Mucosa of descending colon (tissue), 3 donors: ENCODE data around the gene FAM114A2. TPM values are rescaled to one million over a fixed set of nuclear protein-coding genes. Genes with fewer than 3 reads are reported as not detected.
A peak's percentile ranks its signal among the peaks of the same experiment; 100 is the strongest.
"Not testable (repeated sequence)": the region's sequence is repeated elsewhere in the genome, so short reads cannot be mapped to it uniquely, and the experiment has no call there.

Experiments used
- ATAC-seq: fragments of 200-7000 bp; cut with Tn5 transposase; one replicate; pipeline ENCODE4 v1.9.1; 2020; ENCODE audit warnings: mild to moderate bottlenecking, moderate library complexity
- DNase-seq, 3 donors: peaks; one replicate each; pipeline ENCODE4 v3.0.0-alpha.2; 2020
- H3K36me3 ChIP-seq: fragments of 200-600 bp; one replicate; pipeline ENCODE4 v1.8.0; 2021; ENCODE audit warnings: low read depth, mild to moderate bottlenecking
- H3K4me1 ChIP-seq: fragments of 200-600 bp; one replicate; pipeline ENCODE4 v1.8.0; 2021; ENCODE audit warnings: low read depth, mild to moderate bottlenecking
- H3K4me3 ChIP-seq: fragments of 200-600 bp; one replicate; pipeline ENCODE4 v1.8.0; 2021; ENCODE audit warnings: mild to moderate bottlenecking
- H3K9me3 ChIP-seq: fragments of 200-600 bp; one replicate; pipeline ENCODE4 v1.8.0; 2021; ENCODE audit warnings: mild to moderate bottlenecking
- intact Hi-C, 2 donors: fragments of 100-400 bp; cut with DNase I in 1 of 2; cut with micrococcal nuclease in 1 of 2; formaldehyde crosslinking; loops; one replicate each; pipeline versions ENCODE4 v1.11.0 to v1.11.1; 2022; cut with DNase I, micrococcal nuclease
- total RNA-seq, 3 donors: library from RNA; stranded (reverse); fragmentation: NEBNext Ultra II Directional in 2 of 3; extraction: Animal tissue kit (Norgen Biotek cat#: 25700) in 2 of 3; gene quantifications; one replicate each; pipeline versions ENCODE4 v1.2.1 to v1.2.4, GENCODE V29; 2021 to 2023
- TF ChIP-seq, protein P1 (sequence below): fragments of 200-600 bp; IDR thresholded peaks from one replicate; pipeline ENCODE4 v1.8.0; 2022; ENCODE audit warnings: antibody characterized with exemption, mild to moderate bottlenecking
- donor health status: DM: no; HTN: no; CAD: no; lungs with moderate emphysema.
- donor health status: DM: no; HTN: no; CAD: no.
- donor health status: DM: no; HTN: yes; CAD: no.

Gene FAM114A2
- total RNA-seq, 3 donors from 2014 or later = 20.1 to 40.9 (median 21.6) TPM

DNA sequence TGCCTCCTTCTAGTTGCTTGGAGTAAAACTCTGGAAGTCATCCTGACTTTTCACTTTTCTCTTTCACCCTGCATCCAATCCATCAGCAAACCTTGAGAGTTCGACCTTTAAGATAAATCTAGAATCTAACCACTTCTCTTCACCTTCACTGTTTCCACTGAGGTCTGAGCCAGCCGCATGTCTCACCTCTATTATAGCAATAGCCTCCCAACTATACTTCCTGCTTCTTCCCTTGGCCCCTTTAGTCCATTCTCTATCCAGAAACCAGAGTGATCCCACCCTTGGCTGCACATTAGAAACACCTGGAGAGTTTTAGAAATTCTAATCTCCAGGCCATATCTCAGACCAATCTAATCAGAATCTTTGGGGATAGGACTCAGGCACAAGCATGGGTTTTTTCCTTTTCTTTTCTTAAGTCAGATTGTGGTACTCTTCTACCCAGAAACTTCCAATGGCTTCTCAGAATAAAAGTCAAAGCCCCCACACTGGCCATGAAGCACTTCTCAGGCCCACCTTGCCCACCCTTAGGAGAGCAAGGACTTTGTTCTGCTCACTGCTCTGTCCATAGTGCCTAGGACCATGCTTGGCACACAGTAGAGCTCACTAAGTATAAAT lies 33.2 kb upstream of the FAM114A2 start:
- no peaks in the 10 kb centered on the region for H3K9me3 ChIP-seq
- intact Hi-C loops = loop anchor here (5.0 to 10.0 kb wide), 3 partner anchors 110 to 335 kb away; no protein-coding TSS in a partner anchor
- ATAC-seq (no peak), DNase-seq (no peak)
- TF ChIP-seq, protein P1, sequence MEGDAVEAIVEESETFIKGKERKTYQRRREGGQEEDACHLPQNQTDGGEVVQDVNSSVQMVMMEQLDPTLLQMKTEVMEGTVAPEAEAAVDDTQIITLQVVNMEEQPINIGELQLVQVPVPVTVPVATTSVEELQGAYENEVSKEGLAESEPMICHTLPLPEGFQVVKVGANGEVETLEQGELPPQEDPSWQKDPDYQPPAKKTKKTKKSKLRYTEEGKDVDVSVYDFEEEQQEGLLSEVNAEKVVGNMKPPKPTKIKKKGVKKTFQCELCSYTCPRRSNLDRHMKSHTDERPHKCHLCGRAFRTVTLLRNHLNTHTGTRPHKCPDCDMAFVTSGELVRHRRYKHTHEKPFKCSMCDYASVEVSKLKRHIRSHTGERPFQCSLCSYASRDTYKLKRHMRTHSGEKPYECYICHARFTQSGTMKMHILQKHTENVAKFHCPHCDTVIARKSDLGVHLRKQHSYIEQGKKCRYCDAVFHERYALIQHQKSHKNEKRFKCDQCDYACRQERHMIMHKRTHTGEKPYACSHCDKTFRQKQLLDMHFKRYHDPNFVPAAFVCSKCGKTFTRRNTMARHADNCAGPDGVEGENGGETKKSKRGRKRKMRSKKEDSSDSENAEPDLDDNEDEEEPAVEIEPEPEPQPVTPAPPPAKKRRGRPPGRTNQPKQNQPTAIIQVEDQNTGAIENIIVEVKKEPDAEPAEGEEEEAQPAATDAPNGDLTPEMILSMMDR = no peak
- peaks cover 4% of the 10 kb centered on the region for H3K4me1 ChIP-seq
- no peaks in the 10 kb centered on the region for H3K36me3 ChIP-seq
- no peak overlapping the region for H3K4me3 ChIP-seq

DNA sequence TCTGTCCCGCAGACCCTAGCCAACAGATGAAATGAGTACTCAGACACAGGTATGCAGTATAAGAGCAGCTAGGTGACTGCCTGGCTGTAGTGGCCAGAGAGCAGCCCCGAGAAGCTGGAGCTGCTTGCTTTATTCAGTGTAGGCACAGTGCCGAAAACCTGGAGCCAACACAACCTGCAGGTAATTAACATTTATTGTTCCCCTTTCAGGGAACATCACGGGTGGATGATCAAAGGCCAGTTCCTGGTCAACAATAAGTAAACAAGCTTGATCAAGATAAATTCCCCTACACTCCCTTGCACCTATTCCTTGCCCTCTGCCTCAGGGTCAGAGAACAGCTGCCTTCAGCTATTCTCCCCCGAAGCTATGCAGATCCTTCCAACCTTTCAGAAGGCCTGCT lies 31.1 kb upstream of the FAM114A2 start:
- H3K9me3 ChIP-seq, H3K4me3 ChIP-seq, H3K4me1 ChIP-seq, H3K36me3 ChIP-seq: not testable (repeated sequence)
- peak in 2 of 3 donors; percentile 36 to 42 for DNase-seq
- intact Hi-C loops = loop anchor here (5.0 to 10.0 kb wide), 3 partner anchors 112 to 337 kb away; no protein-coding TSS in a partner anchor
- ATAC-seq = peak; percentile 74

GRCh38 chr5:154065971-154066370 lies 27.3 kb upstream of the FAM114A2 start:
- Histone ChIP-seq H3K36me3 (no peaks in the 10 kb centered on the region), H3K4me3 (no peak overlapping the region), H3K4me1 (peaks cover 4% of the 10 kb centered on the region), H3K9me3 (no peaks in the 10 kb centered on the region)
- intact Hi-C loops = no loop called here
- ATAC-seq (no peak), DNase-seq (no peak)
- TF ChIP-seq, protein P1 = no peak

DNA sequence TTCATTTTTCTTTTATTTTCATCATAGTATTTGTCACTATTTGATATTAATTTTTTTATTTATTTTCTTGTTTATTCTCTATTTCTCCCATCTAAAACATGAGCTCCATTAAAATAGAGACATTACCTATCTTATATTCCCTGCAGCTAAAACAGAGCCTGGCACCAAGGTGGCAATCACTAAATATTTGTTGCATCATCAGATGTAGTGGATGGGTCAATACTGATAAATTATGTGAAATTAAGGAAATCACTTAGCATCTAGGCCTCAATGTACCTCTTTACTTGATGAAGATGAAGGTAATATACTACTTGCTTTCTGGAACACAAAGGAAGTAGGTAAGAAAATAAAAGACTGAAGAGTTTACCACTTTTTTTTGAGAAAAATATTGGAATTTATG lies 24.7 kb upstream of the FAM114A2 start:
- H3K4me3 ChIP-seq = no peak overlapping the region
- ATAC-seq (no peak), DNase-seq (no peak)
- no peaks in the 10 kb centered on the region for H3K9me3 ChIP-seq
- TF ChIP-seq, protein P1 = no peak
- intact Hi-C loops = no loop called here
- H3K36me3 ChIP-seq = no peaks in the 10 kb centered on the region
- no peaks in the 10 kb centered on the region for H3K4me1 ChIP-seq

- Histone ChIP-seq H3K4me3 (no peak overlapping the region), H3K9me3 (no peaks in the 10 kb centered on the region), H3K36me3 (no peaks in the 10 kb centered on the region), H3K4me1 (no peaks in the 10 kb centered on the region)
- TF ChIP-seq, protein P1 = no peak
- ATAC-seq (no peak), DNase-seq (no peak)
- intact Hi-C loops = no loop called here
Measured at GRCh38 chr5:154060606-154061005, 21.9 kb upstream of the FAM114A2 start.

GRCh38 chr5:154059583-154059982 lies 20.9 kb upstream of the FAM114A2 start:
- intact Hi-C loops = no loop called here
- TF ChIP-seq, protein P1 = no peak
- Histone ChIP-seq H3K4me3 (no peak overlapping the region), H3K9me3 (no peaks in the 10 kb centered on the region), H3K36me3 (no peaks in the 10 kb centered on the region), H3K4me1 (no peaks in the 10 kb centered on the region)
- ATAC-seq = no peak
- DNase-seq = no peak
